IMR-90 (cell line): ENCODE data around the gene SPATA18. TPM values are rescaled to one million over a fixed set of nuclear protein-coding genes. Genes with fewer than 3 reads are reported as not detected.

Experiments used
- ATAC-seq: fragments of 200-7000 bp; cut with Tn5 transposase; 2 replicates; pipeline ENCODE4 v1.9.1; 2020; ENCODE audit warnings: low read depth, mild to moderate bottlenecking, moderate library complexity
- BruUV-seq: library from RNA; stranded (reverse); fragments of 400-500 nt; replicated peaks from 2 replicates; lab custom pipeline; 2021; lab: Mats Ljungman, UMichigan
- CTCF ChIA-PET: fragments of 300-600 bp; formaldehyde crosslinking; extraction: SDS; loops from one replicate; lab custom pipeline; 2021; ENCODE audit warnings: antibody characterized with exemption; lab: Yijun Ruan, JAX
- POLR2A ChIA-PET: fragments of 300-600 bp; sonication (Branson Sonifier 250); formaldehyde crosslinking; loops from one replicate; lab custom pipeline; 2022; ENCODE audit warnings: antibody characterized with exemption; ENCODE audit not compliant: unreplicated experiment; lab: Charles Lee
- DNase-seq: peaks from one replicate; pipeline ENCODE4 v3.0.0; 2013
- H2AFZ ChIP-seq: replicated peaks from 2 replicates; pipeline ENCODE3; 2013; ENCODE audit warnings: low read length, mild to moderate bottlenecking; ENCODE audit not compliant: poor library complexity
- H2AK5ac ChIP-seq: 2 replicates; pipeline ENCODE4 v1.6.1; 2013; ENCODE audit warnings: low read depth, low read length, inconsistent platforms
- H2AK9ac ChIP-seq: replicated peaks from 2 replicates; pipeline ENCODE3; 2013; ENCODE audit warnings: mild to moderate bottlenecking, low read depth, low read length, moderate library complexity; ENCODE audit not compliant: poor library complexity
- H2BK120ac ChIP-seq: 2 replicates; pipeline ENCODE4 v1.6.1; 2013; ENCODE audit warnings: low read depth, low read length, inconsistent platforms
- H2BK15ac ChIP-seq: 3 replicates; pipeline ENCODE4 v1.6.1; 2013; ENCODE audit warnings: low read depth, low read length, inconsistent platforms
- H2BK20ac ChIP-seq: 2 replicates; pipeline ENCODE4 v1.6.1; 2013; ENCODE audit warnings: low read depth, mild to moderate bottlenecking, inconsistent platforms, low read length, moderate library complexity
- H2BK5ac ChIP-seq: 2 replicates; pipeline ENCODE4 v1.6.1; 2013; ENCODE audit warnings: mild to moderate bottlenecking, low read depth, low read length, inconsistent platforms; ENCODE audit not compliant: poor library complexity, severe bottlenecking
- H3K14ac ChIP-seq: replicated peaks from 2 replicates; pipeline ENCODE4 v1.6.1; 2013; ENCODE audit warnings: low read depth, low read length, inconsistent platforms
- H3K18ac ChIP-seq: 2 replicates; pipeline ENCODE4 v1.6.1; 2013; ENCODE audit warnings: low read depth, low read length, control low read depth
- H3K23ac ChIP-seq: 2 replicates; pipeline ENCODE4 v1.6.1; 2013; ENCODE audit warnings: low read depth, low read length, inconsistent platforms
- H3K27ac ChIP-seq: 2 replicates; pipeline ENCODE4 v1.5.1; 2013; ENCODE audit warnings: mild to moderate bottlenecking, control low read depth, low read length; ENCODE audit not compliant: insufficient read depth
- H3K27me3 ChIP-seq: 2 replicates; pipeline ENCODE4 v1.6.1; 2013; ENCODE audit warnings: low read length; ENCODE audit not compliant: control insufficient read depth, insufficient read depth
- H3K36me3 ChIP-seq: 2 replicates; pipeline ENCODE4 v1.6.1; 2013; ENCODE audit warnings: low read length, mixed read lengths; ENCODE audit not compliant: control insufficient read depth, insufficient read depth
- H3K4ac ChIP-seq: 2 replicates; pipeline ENCODE4 v1.6.1; 2013; ENCODE audit warnings: low read depth, low read length, inconsistent platforms
- H3K4me1 ChIP-seq: 2 replicates; pipeline ENCODE4 v1.6.1; 2013; ENCODE audit warnings: low read length, mixed read lengths; ENCODE audit not compliant: control insufficient read depth, insufficient read depth
- H3K4me2 ChIP-seq: 2 replicates; pipeline ENCODE4 v1.6.1; 2013; ENCODE audit warnings: low read depth, mild to moderate bottlenecking, control low read depth, low read length, moderate library complexity
- H3K4me3 ChIP-seq: 2 replicates; pipeline ENCODE4 v1.5.1; 2013; ENCODE audit warnings: low read depth, mild to moderate bottlenecking, control low read depth, low read length, moderate library complexity; ENCODE audit not compliant: insufficient read depth
- H3K56ac ChIP-seq: 2 replicates; pipeline ENCODE4 v1.6.1; 2013; ENCODE audit warnings: low read length, inconsistent platforms; ENCODE audit not compliant: insufficient read depth; ENCODE audit errors: extremely low read depth
- H3K79me1 ChIP-seq, 2 experiments: 2 replicates each; pipeline ENCODE4 v1.6.1; 2013; ENCODE audit warnings: low read length in 2 of 2, inconsistent platforms in 1 of 2, low read depth in 1 of 2
- H3K9ac ChIP-seq: 2 replicates; pipeline ENCODE4 v1.6.1; 2013; ENCODE audit warnings: low read depth, low read length, control low read depth
- H3K9me1 ChIP-seq: 2 replicates; pipeline ENCODE4 v1.6.1; 2013; ENCODE audit warnings: low read length, inconsistent platforms; ENCODE audit not compliant: insufficient read depth
- H3K9me3 ChIP-seq: 2 replicates; pipeline ENCODE4 v1.6.1; 2013; ENCODE audit warnings: low read length; ENCODE audit not compliant: control insufficient read depth, insufficient read depth
- H4K20me1 ChIP-seq: 2 replicates; pipeline ENCODE4 v1.6.1; 2013; ENCODE audit warnings: low read length, inconsistent platforms; ENCODE audit not compliant: insufficient read depth
- H4K5ac ChIP-seq: 2 replicates; pipeline ENCODE4 v1.6.1; 2013; ENCODE audit warnings: mild to moderate bottlenecking, low read depth, low read length, control low read depth
- H4K8ac ChIP-seq, 2 experiments: 2 replicates each; pipeline ENCODE4 v1.6.1; 2013; ENCODE audit warnings: low read depth in 2 of 2, low read length in 2 of 2, control low read depth in 1 of 2, inconsistent platforms in 1 of 2
- H4K91ac ChIP-seq: 2 replicates; pipeline ENCODE4 v1.6.1; 2013; ENCODE audit warnings: low read depth, low read length, inconsistent platforms; ENCODE audit not compliant: insufficient read depth
- BHLHE40 ChIP-seq: fragments of 150-350 bp; IDR thresholded peaks from 2 replicates; pipeline ENCODE4 v1.6.1; 2016; ENCODE audit warnings: mild to moderate bottlenecking, low read depth, low read length
- CHD1 ChIP-seq: IDR thresholded peaks from 2 replicates; pipeline ENCODE4 v1.6.1; 2012; ENCODE audit warnings: low read depth, low read length, improper control_type of control experiment
- ELK1 ChIP-seq: fragments of 150-350 bp; IDR thresholded peaks from 2 replicates; pipeline ENCODE4 v1.6.1; 2016; ENCODE audit warnings: low read depth, mild to moderate bottlenecking, low read length, moderate library complexity, borderline replicate concordance
- RCOR1 ChIP-seq: IDR thresholded peaks from 2 replicates; pipeline ENCODE4 v1.6.1; 2012; ENCODE audit warnings: mild to moderate bottlenecking, low read length, improper control_type of control experiment; ENCODE audit not compliant: insufficient replicate concordance
- SMC3 ChIP-seq: fragments of 150-350 bp; IDR thresholded peaks from 2 replicates; pipeline ENCODE4 v1.6.1; 2016; ENCODE audit warnings: low read depth, mild to moderate bottlenecking, antibody characterized with exemption, low read length, moderate library complexity
- WGBS, 2 experiments: methylation state at CpG; one replicate each; pipeline versions ENCODE4 v1.1.5 to v1.1.7; 2013; ENCODE audit warnings: missing lambda C conversion rate in 2 of 2; ENCODE audit not compliant: insufficient read length in 1 of 2; ENCODE audit errors: extremely low coverage in 2 of 2; 5-methylcytosine and 5-hydroxymethylcytosine counted together
- dilution Hi-C: fragments of 300-500 bp; cut with HindIII; formaldehyde crosslinking; loops from one replicate; pipeline ENCODE4 v1.14.3; 2018; ENCODE audit warnings: low sequenced_read_pairs; ENCODE audit not compliant: unreplicated experiment
- in situ Hi-C: fragments of 300-500 bp; cut with MboI; formaldehyde crosslinking; loops from 3 replicates; pipeline ENCODE4 v1.14.3; 2019; ENCODE audit warnings: low sequenced_read_pairs, inconsistent platforms, mixed read lengths
- intact Hi-C: fragments of 100-400 bp; cut with micrococcal nuclease; formaldehyde crosslinking; loops from 2 replicates; pipeline ENCODE4 v1.10.0; 2022
- polyA plus RNA-seq, 3 experiments: library from polyadenylated mRNA; depleted of rRNA; stranded (reverse); fragments of >200 nt; gene quantifications; 2 replicates each; pipeline ENCODE4 v1.2.3, GENCODE V29; 2012; ENCODE audit warnings: low replicate concordance in 1 of 3
- total RNA-seq: library from RNA; depleted of rRNA; stranded (reverse); fragments of >200 nt; gene quantifications from 2 replicates; pipeline ENCODE4 v1.2.3, GENCODE V29; 2012

SPATA18 gene
- total and polyA plus RNA-seq, 2 of the 4 experiments (the other 2 are of a cell fraction), result 3.0 to 4.7 TPM

GRCh38 chr4:52059372-52059771 is 8.3 kb downstream of the SPATA18 start:
- in situ Hi-C loops, result no loop called here
- Histone ChIP-seq H3K18ac (peak overlapping the region; percentile 72; the same call in 1 of the 2 replicates), H2BK5ac (no peak overlapping the region), H4K91ac (no peak overlapping the region), H2AK5ac (no peak overlapping the region), H3K4me3 (no peak overlapping the region), H3K4ac (no peak overlapping the region), H3K4me2 (no peak overlapping the region), H3K36me3 (no peaks in the 10 kb centered on the region), H2BK20ac (no peak overlapping the region), H2AFZ (no peak overlapping the region), H3K9ac (no peak overlapping the region), H3K56ac (no peak overlapping the region), H3K79me1 (no peaks in the 10 kb centered on the region), H4K20me1 (no peaks in the 10 kb centered on the region), H4K8ac (no peak overlapping the region), H2AK9ac (no peak overlapping the region), H3K9me1 (0 out of 2 replicates have a peak, but pooled peaks cover 2% of the 10 kb centered on the region), H3K14ac (no peak overlapping the region), H2BK120ac (peak overlapping the region; percentile 46; the same call in 1 of the 2 replicates), H3K4me1 (peaks cover 4% of the 10 kb centered on the region; the same call in 1 of the 2 replicates), H3K9me3 (no peaks in the 10 kb centered on the region), H2BK15ac (no peak overlapping the region), H3K23ac (no peak overlapping the region), H4K5ac (no peak overlapping the region), H3K27me3 (no peaks in the 10 kb centered on the region), H3K27ac (no peak overlapping the region)
- dilution Hi-C loops, result no loop called here
- CTCF ChIA-PET, result no interaction called here
- BruUV-seq, result no TSS peak
- DNase-seq, result peak; percentile 46
- ATAC-seq, result no peak
- TF ChIP-seq SMC3 (no peak), BHLHE40 (no peak), CHD1 (no peak), RCOR1 (no peak), ELK1 (no peak)
- intact Hi-C loops, result loop anchor here (10.0 kb wide), 1 partner anchor 65 kb away; no protein-coding TSS in a partner anchor
- no CpG with 5 or more reads among the region's 3 CpGs for WGBS, 2 experiments
- POLR2A ChIA-PET, result no interaction called here
